Colonic mucosa (tissue), 4 donors: ENCODE data around the gene MGRN1. TPM values are rescaled to one million over a fixed set of nuclear protein-coding genes. Genes with fewer than 3 reads are reported as not detected.

ENCODE experiments used
- DNase-seq: peaks from one replicate; pipeline ENCODE4 v3.0.0-alpha.2; 2020
- H3K27ac ChIP-seq: fragments of 200-600 bp; one replicate; pipeline ENCODE4 v1.8.0; 2021
- H3K27me3 ChIP-seq: fragments of 200-600 bp; one replicate; pipeline ENCODE4 v1.8.0; 2021
- H3K36me3 ChIP-seq: fragments of 200-600 bp; one replicate; pipeline ENCODE4 v1.8.0; 2021
- H3K4me1 ChIP-seq: fragments of 200-600 bp; one replicate; pipeline ENCODE4 v1.8.0; 2021; ENCODE audit warnings: mild to moderate bottlenecking
- H3K4me3 ChIP-seq: fragments of 200-600 bp; one replicate; pipeline ENCODE4 v1.8.0; 2021
- H3K9ac ChIP-seq, 2 donors: one replicate each; pipeline ENCODE4 v1.7.0; 2013; ENCODE audit warnings: control low read depth in 2 of 2, low read depth in 2 of 2, low read length in 2 of 2
- H3K9me3 ChIP-seq: fragments of 200-600 bp; one replicate; pipeline ENCODE4 v1.8.0; 2021
- CTCF ChIP-seq: fragments of 200-600 bp; IDR thresholded peaks from one replicate; pipeline ENCODE4 v1.8.0; 2022; ENCODE audit warnings: antibody characterized with exemption, mild to moderate bottlenecking
- intact Hi-C: fragments of 100-400 bp; cut with DNase I; formaldehyde crosslinking; loops from one replicate; pipeline ENCODE4 v1.14.1; 2022
- total RNA-seq, 2 donors: library from RNA; stranded (reverse); fragmentation: NEBNext Ultra II Directional in 1 of 2; extraction: Animal tissue kit (Norgen Biotek cat#: 25700) in 1 of 2; gene quantifications; one replicate each; pipeline ENCODE4 v1.2.1, GENCODE V29; 2021
- donor health status: healthy.
- donor health status: DM: no; HTN: no; CAD: no.
- donor health status: DM: no; HTN: no; CAD: no.

The MGRN1 gene
- total RNA-seq, 2 donors from 2014 or later, result 75.2 to 79.3 TPM

DNA sequence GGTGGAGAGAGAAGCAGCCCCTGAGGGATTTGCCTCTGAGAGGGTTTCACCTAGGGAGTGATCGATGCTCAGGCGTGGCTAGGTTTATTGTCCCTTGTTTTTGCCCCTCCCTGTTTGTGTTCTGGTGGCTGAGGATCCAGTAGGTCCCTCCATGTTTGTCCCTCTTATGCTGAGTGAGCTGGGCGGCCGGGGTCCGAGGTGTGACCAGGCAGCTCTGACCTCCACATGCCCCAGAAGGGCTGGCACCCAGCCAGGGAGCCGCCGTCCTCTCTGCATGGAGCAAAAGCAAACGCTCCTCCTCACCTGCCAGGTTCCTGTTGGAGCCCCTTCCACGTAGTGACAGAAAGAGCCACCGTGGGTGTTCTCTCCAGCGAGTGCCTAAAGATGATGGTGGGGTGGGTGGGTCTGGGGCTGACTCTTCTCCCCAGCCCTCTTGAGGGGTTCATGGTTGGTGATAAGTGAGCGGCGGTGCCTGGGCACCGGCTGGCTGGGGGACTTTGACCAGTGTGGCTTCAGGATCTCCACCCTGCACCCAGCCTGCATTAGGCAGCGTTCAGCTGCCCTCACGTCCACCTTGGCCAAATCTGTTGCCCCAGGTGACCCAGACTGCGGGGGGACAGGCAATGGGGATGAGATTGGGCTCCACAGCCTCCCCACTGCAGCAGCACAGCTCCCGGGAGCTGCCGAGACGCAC is 54.7 kb downstream of the MGRN1 start:
- Histone ChIP-seq H3K36me3 (peaks cover 5% of the 10 kb centered on the region), H3K9ac (peak overlapping the region; percentile 14 to 94), H3K4me3 (peak overlapping the region; percentile 21), H3K27ac (peak overlapping the region; percentile 95), H3K9me3 (no peaks in the 10 kb centered on the region), H3K4me1 (peaks cover 6% of the 10 kb centered on the region), H3K27me3 (no peaks in the 10 kb centered on the region)
- TF ChIP-seq CTCF, result no peak
- intact Hi-C loops, result no loop called here
- DNase-seq, result peak; percentile 73

- Histone ChIP-seq H3K4me3 (peak overlapping the region; percentile 21), H3K9me3 (no peaks in the 10 kb centered on the region), H3K9ac (peak overlapping the region; percentile 70 to 94), H3K27ac (peak overlapping the region; percentile 95), H3K27me3 (no peaks in the 10 kb centered on the region), H3K4me1 (peaks cover 6% of the 10 kb centered on the region), H3K36me3 (peaks cover 9% of the 10 kb centered on the region)
- TF ChIP-seq CTCF, result no peak
- intact Hi-C loops, result no loop called here
- peak; percentile 81 for DNase-seq
Observed at GRCh38 chr16:4679850-4680636, 55.4 kb downstream of the MGRN1 start.

DNA sequence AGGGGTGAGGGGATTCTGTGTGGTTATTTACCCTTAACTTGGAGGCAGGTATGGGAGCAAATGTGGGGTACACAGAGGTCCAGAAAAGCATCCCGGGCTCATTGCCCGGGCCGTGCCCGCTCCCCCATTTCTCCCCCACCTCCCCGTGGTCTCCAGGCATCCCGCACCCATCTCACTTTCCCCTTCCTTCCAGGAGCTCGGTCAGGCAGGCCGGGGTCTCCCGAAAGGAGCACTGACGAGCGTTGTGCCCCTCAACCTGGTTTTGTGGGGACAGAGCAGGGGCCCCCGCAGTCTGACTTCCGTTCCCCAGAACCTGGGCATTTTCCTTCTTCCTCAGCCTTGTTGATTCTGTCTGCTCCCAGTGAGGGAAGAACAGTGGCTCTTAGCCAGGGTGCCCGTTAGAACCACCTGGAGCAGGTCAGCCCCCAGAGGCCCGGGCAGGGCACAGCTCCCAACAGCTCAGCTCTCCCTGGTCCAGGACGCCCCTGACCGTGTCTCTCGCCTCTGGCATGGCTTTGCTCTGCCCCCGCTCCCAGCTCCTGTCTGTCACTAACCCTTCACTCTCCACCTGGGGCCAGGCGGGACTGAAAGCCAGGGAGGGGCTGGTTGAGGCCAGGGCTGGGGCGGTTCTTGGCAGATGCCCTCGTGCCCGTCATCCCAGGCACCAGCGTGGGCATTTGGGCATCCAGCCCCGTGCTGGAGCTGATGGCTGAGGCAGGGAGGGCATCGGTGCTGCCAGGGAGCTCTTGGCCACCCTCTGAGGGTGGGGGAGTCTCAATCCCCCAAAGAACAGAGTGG is 56.2 kb downstream of the MGRN1 start:
- no peak for TF ChIP-seq CTCF
- Histone ChIP-seq H3K36me3 (peaks cover 9% of the 10 kb centered on the region), H3K27me3 (no peaks in the 10 kb centered on the region), H3K9ac (peak overlapping the region; percentile 70 to 94), H3K9me3 (no peaks in the 10 kb centered on the region), H3K4me1 (peaks cover 6% of the 10 kb centered on the region), H3K4me3 (peak overlapping the region; percentile 21), H3K27ac (peak overlapping the region; percentile 95)
- DNase-seq, result no peak
- intact Hi-C loops, result no loop called here

GRCh38 chr16:4681471-4682083 is 57.0 kb downstream of the MGRN1 start:
- TF ChIP-seq CTCF, result no peak
- Histone ChIP-seq H3K9ac (peak overlapping the region in 1 of 2 donors; percentile 94), H3K4me3 (no peak overlapping the region), H3K4me1 (peaks cover 6% of the 10 kb centered on the region), H3K27ac (no peak overlapping the region), H3K27me3 (no peaks in the 10 kb centered on the region), H3K9me3 (no peaks in the 10 kb centered on the region), H3K36me3 (peaks cover 9% of the 10 kb centered on the region)
- intact Hi-C loops, result no loop called here
- no peak for DNase-seq

DNA sequence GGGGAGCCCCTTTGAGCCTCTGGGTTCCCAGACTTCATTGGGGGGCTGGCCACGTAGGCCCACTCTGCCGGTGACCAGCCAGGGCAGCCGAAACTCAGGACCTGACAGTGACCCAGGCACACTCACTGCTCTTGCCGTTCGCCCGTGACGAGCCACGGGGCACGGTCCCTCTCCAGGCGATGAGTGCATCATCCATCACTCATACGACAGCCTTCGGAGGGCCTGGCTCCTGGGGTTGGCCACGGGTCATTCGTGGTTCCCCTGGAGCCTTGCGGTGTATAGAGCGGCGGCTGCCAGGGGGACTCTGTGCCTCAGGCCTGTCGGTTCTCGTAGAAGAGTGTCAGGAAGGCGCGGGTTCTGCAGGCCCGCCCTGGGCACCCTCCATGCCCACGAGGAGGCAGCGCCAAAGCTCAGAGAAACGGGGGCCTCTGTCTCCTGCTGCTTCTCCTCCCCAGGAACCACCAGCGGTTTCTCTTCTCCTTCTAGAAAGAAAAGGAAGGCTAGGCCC is 57.5 kb downstream of the MGRN1 start:
- peaks cover 9% of the 10 kb centered on the region for H3K36me3 ChIP-seq
- DNase-seq, result no peak
- H3K27ac ChIP-seq, result no peak overlapping the region

More for the DNA sequence above, 57.5 kb downstream of the MGRN1 start:
- TF ChIP-seq CTCF, result no peak
- Histone ChIP-seq H3K4me1 (peaks cover 6% of the 10 kb centered on the region), H3K27me3 (no peaks in the 10 kb centered on the region), H3K4me3 (no peak overlapping the region), H3K9ac (no peak overlapping the region), H3K9me3 (no peaks in the 10 kb centered on the region)
- intact Hi-C loops, result no loop called here
